Liver (tissue), 9 donors: ENCODE results near the gene TSPOAP1. TPM values are rescaled to one million over a fixed set of nuclear protein-coding genes. Genes with fewer than 3 reads are reported as not detected.

Source experiments
- DNase-seq: peaks from one replicate; pipeline ENCODE4 v3.0.0-alpha.2; 2017; ENCODE audit warnings: low spot score
- H3K27ac ChIP-seq, 2 donors: one replicate each; pipeline ENCODE4 v1.7.0; 2013; ENCODE audit warnings: inconsistent platforms in 2 of 2, low read length in 2 of 2, control low read depth in 1 of 2, low read depth in 1 of 2, mild to moderate bottlenecking in 1 of 2
- H3K27me3 ChIP-seq, 4 donors: one replicate each; pipeline versions ENCODE4 v1.6.1 to v1.7.0; 2013; ENCODE audit warnings: low read length in 3 of 4, inconsistent platforms in 1 of 4, mild to moderate bottlenecking in 1 of 4, moderate library complexity in 1 of 4; ENCODE audit not compliant: control insufficient read depth in 4 of 4, insufficient read depth in 4 of 4
- H3K36me3 ChIP-seq, 4 donors: one replicate each; pipeline versions ENCODE4 v1.6.1 to v1.7.0; 2013; ENCODE audit warnings: low read length in 3 of 4, mild to moderate bottlenecking in 3 of 4, low read depth in 1 of 4, moderate library complexity in 1 of 4; ENCODE audit not compliant: control insufficient read depth in 4 of 4, insufficient read depth in 3 of 4
- H3K4me1 ChIP-seq, 4 donors: one replicate each; pipeline versions ENCODE4 v1.6.1 to v1.7.0; 2013; ENCODE audit warnings: low read length in 3 of 4, mild to moderate bottlenecking in 3 of 4, moderate library complexity in 1 of 4; ENCODE audit not compliant: control insufficient read depth in 4 of 4, insufficient read depth in 4 of 4
- H3K4me3 ChIP-seq, 3 donors: one replicate each; pipeline versions ENCODE4 v1.6.1 to v1.7.0; 2013; ENCODE audit warnings: low read length in 3 of 3, control low read depth in 1 of 3, low read depth in 1 of 3, mild to moderate bottlenecking in 1 of 3
- H3K9ac ChIP-seq, 2 donors: one replicate each; pipeline ENCODE4 v1.7.0; 2013; ENCODE audit warnings: low read length in 2 of 2, mild to moderate bottlenecking in 2 of 2, moderate library complexity in 2 of 2, control low read depth in 1 of 2, low read depth in 1 of 2
- H3K9me3 ChIP-seq, 4 donors: one replicate each; pipeline versions ENCODE4 v1.6.1 to v1.7.0; 2013; ENCODE audit warnings: low read length in 3 of 4; ENCODE audit not compliant: control insufficient read depth in 4 of 4
- ATF3 ChIP-seq: IDR thresholded peaks from 2 replicates; pipeline ENCODE4 v1.6.1; 2016; ENCODE audit warnings: antibody characterized with exemption
- CTCF ChIP-seq: fragments of 150-350 bp; IDR thresholded peaks from 2 replicates; pipeline ENCODE4 v1.5.1; 2017; ENCODE audit warnings: improper control_type of control experiment, low read depth, low read length; ENCODE audit not compliant: missing input control
- FOXA1 ChIP-seq: IDR thresholded peaks from 2 replicates; pipeline ENCODE4 v1.6.1; 2016; ENCODE audit warnings: antibody characterized with exemption
- GABPA ChIP-seq, 2 donors: IDR thresholded peaks in 1 of 2; conservative IDR thresholded peaks in 1 of 2; 2 replicates each; pipeline ENCODE4 v1.6.1; 2016; ENCODE audit warnings: antibody characterized with exemption in 2 of 2, mild to moderate bottlenecking in 1 of 2, moderate library complexity in 1 of 2
- HNF4G ChIP-seq: IDR thresholded peaks from 2 replicates; pipeline ENCODE4 v1.6.1; 2016; ENCODE audit warnings: antibody characterized with exemption
- JUND ChIP-seq, 2 donors: IDR thresholded peaks; 2 replicates each; pipeline ENCODE4 v1.6.1; 2016; ENCODE audit warnings: antibody characterized with exemption in 2 of 2
- RAD21 ChIP-seq, 2 donors: IDR thresholded peaks; 2 replicates each; pipeline ENCODE4 v1.6.1; 2016; ENCODE audit warnings: antibody characterized with exemption in 2 of 2, mild to moderate bottlenecking in 2 of 2
- REST ChIP-seq: IDR thresholded peaks from 2 replicates; pipeline ENCODE4 v1.6.1; 2016; ENCODE audit warnings: antibody characterized with exemption, mild to moderate bottlenecking
- SP1 ChIP-seq: IDR thresholded peaks from 2 replicates; pipeline ENCODE4 v1.6.1; 2018; ENCODE audit warnings: antibody characterized with exemption, mild to moderate bottlenecking
- YY1 ChIP-seq: IDR thresholded peaks from 2 replicates; pipeline ENCODE4 v1.6.1; 2016; ENCODE audit warnings: antibody characterized with exemption, mild to moderate bottlenecking
- ZBTB33 ChIP-seq: IDR thresholded peaks from 2 replicates; pipeline ENCODE4 v1.6.1; 2016; ENCODE audit warnings: antibody characterized with exemption
- WGBS: extraction: QIAGEN DNeasy Blood & Tissue Kit; methylation state at CpG from one replicate; pipeline ENCODE4 v1.1.7; 2013; 5-methylcytosine and 5-hydroxymethylcytosine counted together
- polyA plus RNA-seq, 2 donors: library from polyadenylated mRNA; stranded (reverse) in 1 of 2; unstranded in 1 of 2; fragments of 200-250 nt in 1 of 2; fragments of >200 nt in 1 of 2; fragmentation: Nextera tagmentation in 1 of 2; extraction: Ambion mirVana in 1 of 2; gene quantifications; one replicate each; pipeline versions ENCODE4 v1.2.1 to v1.2.3, GENCODE V29; 2013 to 2015
- total RNA-seq, 2 donors: library from RNA; depleted of rRNA; stranded (reverse); fragments of >200 nt; gene quantifications; one replicate each; pipeline ENCODE4 v1.2.3, GENCODE V29; 2014
- donor health status: healthy.
- donor health status: healthy.
- donor health status: healthy.
- donor health status: healthy.
- donor health status: healthy.

Gene TSPOAP1
- total and polyA plus RNA-seq, 4 donors = 1.5 to 4.6 (median 2.6) TPM

- Histone ChIP-seq H3K4me3 (no peak overlapping the region), H3K27ac (no peak overlapping the region), H3K4me1 (peaks cover 0 to 9% (median 4%) of the 10 kb centered on the region in 4 donors), H3K9ac (no peak overlapping the region), H3K9me3 (no peaks in the 10 kb centered on the region), H3K36me3 (no peaks in the 10 kb centered on the region), H3K27me3 (peaks cover 0 to 3% (median 0%) of the 10 kb centered on the region in 4 donors)
- TF ChIP-seq YY1 (no peak), CTCF (peak; percentile 30), RAD21 (IDR thresholded peaks at IDR 0.05) (peak in 1 of 2 donors; percentile 60), REST (no peak)
- DNase-seq = no peak
- WGBS = 66% methylated on average over 5 of the region's 5 CpGs
Measured at GRCh38 chr17:58277107-58277801, 51.3 kb downstream of the TSPOAP1 start.

GRCh38 chr17:58276423-58276822, 52.2 kb downstream of the TSPOAP1 start:
- no peak for DNase-seq
- Histone ChIP-seq H3K9ac (no peak overlapping the region), H3K4me1 (peaks cover 0 to 9% (median 4%) of the 10 kb centered on the region in 4 donors), H3K27ac (no peak overlapping the region), H3K36me3 (no peaks in the 10 kb centered on the region), H3K4me3 (no peak overlapping the region), H3K27me3 (peaks cover 0 to 3% (median 0%) of the 10 kb centered on the region in 4 donors), H3K9me3 (no peaks in the 10 kb centered on the region)
- WGBS = 46% methylated on average over 2 of the region's 2 CpGs
- TF ChIP-seq HNF4G = no peak
- TF ChIP-seq ZBTB33 = no peak
- no peak for TF ChIP-seq SP1
- no peak for TF ChIP-seq FOXA1
- TF ChIP-seq GABPA (IDR thresholded peaks at IDR 0.05 in 1 of 2, conservative IDR thresholded peaks at IDR 0.05 in 1 of 2) = no peak
- no peak for TF ChIP-seq REST
- TF ChIP-seq YY1 = no peak
- no peak for TF ChIP-seq ATF3
- TF ChIP-seq JUND (IDR thresholded peaks at IDR 0.05) = no peak
